HG03066 (cell line): ENCODE measurements around the gene POLA2.

ENCODE experiments used
- ATAC-seq: cut with Tn5 transposase; IDR thresholded peaks from one replicate; pipeline ENCODE4 v1.9.1; 2021; ENCODE audit warnings: low read depth; ENCODE audit not compliant: unreplicated experiment

Gene POLA2

DNA sequence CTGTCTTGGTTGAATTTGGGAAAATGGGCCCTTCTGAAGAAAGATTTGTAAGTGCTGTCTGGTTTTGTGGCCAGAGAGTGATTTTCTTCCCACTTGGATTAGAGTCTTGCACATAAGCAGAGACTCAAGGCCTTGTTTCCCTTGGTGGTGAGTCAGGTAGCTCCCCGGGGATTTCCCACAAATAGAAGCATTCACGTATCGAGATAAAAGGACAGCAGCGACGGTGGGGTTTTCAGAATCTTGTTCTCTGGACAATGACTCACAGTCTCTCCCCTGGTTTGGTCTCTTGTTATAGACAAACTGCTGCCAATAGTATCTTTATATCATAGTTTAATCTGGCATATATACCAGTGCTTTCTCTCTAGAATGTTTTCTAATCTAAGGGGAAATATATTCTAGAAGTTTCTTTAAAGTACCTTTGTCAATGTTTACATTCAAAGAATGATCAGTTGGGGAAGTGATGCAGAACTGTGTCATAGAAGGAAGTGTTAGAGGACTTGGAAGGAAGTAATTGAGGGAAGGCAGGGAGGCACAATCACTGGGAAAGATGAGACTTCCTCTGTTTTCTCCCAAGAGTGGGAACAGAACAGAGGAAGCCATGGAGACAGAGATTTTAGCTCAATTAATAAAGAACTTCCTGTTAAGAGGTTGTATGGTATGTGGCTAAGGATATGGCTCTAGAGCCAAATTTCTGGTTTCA lies 18.1 kb downstream of the POLA2 start:
- ATAC-seq, result no peak

GRCh38 chr11:65280646-65281045 lies 18.9 kb downstream of the POLA2 start:
- no peak for ATAC-seq

GRCh38 chr11:65286686-65287085 lies 24.9 kb downstream of the POLA2 start:
- no peak for ATAC-seq

DNA sequence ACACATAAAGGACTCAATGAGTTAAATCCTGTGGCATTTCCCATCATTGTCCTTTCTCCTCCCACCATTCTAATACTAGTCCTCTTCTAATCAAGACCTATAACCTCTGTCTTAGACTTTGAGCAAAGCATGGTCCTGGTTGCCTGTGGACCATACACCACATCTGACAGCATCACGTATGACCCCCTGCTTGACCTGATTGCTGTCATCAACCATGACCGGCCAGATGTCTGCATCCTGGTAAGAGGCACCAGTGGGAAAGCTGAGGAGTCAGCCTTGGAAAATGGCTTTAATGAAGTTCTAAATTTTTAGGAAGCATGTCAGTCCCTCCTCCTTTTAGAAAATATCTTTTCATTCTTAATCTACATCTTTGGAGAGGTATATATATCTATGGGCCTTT lies 25.8 kb downstream of the POLA2 start:
- ATAC-seq, result no peak

GRCh38 chr11:65288706-65289536 lies 27.2 kb downstream of the POLA2 start:
- no peak for ATAC-seq

GRCh38 chr11:65290448-65291165 lies 28.8 kb downstream of the POLA2 start:
- no peak for ATAC-seq

- no peak for ATAC-seq
Observed at GRCh38 chr11:65291613-65292012, 29.9 kb downstream of the POLA2 start.

DNA sequence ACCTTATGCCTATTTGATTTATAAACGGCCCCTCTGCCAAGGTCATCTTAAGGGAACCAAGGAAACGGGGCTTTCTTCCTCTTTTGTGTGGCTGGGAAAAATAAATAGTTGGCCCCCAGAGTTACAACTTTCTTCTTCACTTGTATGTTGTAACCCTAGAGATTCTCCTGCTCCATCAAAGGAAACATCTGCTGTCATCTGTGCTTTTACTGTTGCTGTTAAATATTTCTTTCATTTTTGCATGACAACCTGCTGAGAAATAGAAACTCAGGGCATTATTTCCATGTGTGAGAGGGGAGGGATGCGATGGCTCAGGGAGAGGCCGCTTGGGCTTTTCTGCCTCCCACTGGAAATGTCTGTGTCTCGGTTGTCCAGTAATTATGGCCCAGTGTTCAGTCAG lies 31.1 kb downstream of the POLA2 start:
- ATAC-seq, result no peak

DNA sequence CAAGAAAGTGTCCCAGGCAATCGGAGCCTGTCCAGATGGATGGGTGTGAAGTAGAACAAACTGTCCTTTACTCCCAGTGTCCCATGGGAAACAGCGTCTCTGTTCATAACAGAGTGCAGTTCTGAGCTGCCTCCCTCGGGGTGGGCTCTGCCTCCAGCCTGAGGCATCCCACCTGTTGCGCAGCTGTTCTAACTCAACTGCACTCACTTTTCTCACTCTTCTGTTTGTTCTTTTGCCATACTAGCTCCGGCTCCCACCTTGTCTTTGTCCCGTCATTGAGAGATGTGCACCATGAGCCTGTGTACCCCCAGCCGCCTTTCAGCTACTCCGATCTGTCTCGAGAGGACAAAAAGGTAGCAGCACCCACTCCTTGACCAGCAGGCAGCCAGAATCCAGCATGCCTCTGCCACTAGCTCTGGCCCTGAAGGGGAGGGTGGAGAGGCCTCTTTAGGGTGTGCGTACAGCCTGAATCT lies 32.2 kb downstream of the POLA2 start:
- ATAC-seq, result no peak

DNA sequence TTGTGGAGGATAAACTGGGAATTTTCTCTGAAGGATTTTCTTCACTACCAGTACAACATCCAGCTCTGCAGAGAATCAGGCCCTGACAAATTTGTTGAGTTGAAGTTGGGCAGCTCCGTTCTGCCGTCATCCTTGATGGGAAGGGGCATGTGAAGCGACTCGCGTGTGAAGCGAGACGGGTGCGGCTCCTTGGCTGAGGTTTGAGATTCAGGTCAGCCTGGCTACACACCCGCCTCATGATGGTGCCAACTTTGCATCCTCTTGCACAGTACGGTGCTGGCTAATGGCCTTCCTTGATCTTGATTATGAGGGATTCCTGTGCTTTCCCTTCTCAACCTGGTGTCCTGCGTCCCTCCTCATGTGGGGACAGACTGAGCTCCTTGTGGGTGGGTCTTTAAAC lies 33.2 kb downstream of the POLA2 start:
- ATAC-seq, result no peak

- no peak for ATAC-seq
Observed at GRCh38 chr11:65295571-65296341, 34.0 kb downstream of the POLA2 start.

- no peak for ATAC-seq
Observed at GRCh38 chr11:65297026-65297672, 35.4 kb downstream of the POLA2 start.

GRCh38 chr11:65298131-65298535 lies 36.4 kb downstream of the POLA2 start:
- ATAC-seq, result no peak

- ATAC-seq, result no peak
Observed at GRCh38 chr11:65298655-65299179, 37.0 kb downstream of the POLA2 start.

DNA sequence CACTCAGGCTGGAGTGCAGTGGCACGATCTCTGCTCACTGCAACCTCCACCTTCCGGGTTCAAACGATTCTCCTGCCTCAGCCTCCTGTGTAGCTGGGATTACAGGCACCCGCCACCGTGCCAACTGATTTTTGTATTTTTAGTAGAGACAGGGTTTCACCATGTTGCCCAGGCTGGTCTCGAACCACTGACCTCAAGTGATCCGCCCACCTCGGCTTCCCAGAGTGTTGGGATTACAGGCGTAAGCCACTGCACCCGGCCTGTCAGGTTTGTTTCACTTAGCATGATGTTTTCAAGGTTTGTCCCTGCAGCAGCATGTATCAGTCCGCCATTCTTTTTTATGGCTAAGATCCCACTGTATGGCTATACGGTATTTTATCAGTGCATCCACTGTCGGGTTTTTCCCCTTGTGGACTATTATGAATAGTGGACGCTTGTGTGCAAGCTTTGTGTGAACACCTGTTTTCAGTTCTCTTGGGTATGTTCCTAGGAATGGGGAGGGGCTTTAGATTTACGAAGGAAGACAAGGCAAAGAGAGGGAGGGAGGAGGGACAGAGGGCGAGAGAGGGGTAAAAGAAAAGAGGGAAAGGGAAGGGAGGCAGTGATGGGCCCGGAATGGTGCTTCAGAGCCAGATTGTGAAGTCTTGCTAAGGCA lies 39.0 kb downstream of the POLA2 start:
- no peak for ATAC-seq

DNA sequence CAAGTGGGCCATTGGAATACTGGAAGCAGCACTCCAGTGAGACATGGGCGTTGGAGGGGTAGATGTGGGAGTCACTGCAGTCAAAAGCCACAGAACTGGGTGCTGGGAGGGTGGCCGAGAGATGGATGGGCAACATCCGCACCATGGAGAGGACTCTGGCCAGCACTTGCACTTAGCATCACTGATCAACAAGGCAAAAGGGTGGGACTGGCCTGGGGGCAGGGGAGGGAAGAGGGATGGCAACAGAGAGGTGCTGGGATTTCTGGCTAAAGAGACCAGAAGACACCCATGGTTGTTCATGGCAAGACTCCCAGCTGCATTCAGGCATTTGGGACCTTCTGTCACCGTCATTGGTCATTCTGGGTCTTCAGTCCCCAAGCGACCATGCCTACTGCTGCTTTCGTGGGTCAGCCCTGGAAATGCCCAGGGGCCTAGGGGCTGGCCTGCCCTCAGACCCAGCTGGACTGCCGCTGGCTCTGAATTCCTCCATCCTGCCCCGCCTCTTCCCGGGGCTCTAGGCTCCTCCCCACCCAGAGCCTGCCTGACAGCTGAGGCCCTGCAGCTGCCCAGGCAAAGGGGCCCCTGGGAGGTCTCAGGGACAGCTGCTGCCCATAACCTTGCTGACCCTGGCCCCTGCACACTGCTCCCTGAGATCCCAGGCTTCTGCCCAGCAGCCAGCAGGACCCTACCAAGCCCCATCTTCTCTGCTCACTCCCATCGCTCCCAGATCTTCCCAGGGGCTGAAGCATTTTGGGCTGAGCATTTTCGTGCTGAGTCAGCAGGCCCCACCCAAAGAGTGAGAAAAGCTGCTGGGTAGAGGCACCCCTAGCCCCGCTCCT lies 39.9 kb downstream of the POLA2 start:
- no peak for ATAC-seq

DNA sequence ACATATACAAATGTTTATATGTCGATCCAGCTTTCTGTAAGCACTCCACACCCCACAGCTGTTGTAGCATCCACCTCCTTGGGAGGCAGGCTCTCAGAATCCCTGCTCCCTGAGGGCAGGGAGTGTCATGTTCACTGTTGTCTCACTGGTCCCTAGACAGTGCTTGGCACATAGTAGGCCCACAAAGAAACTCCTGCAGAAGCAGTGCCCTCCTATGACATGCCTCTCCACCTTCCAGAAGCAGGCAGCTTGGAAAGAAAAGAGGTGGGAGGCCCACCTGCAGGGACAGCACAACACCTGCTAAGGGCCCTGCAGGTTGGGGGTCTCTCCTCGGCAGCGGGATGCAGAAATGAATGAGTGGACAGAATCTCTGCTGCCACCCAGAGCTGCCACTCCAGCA lies 41.8 kb downstream of the POLA2 start:
- no peak for ATAC-seq

DNA sequence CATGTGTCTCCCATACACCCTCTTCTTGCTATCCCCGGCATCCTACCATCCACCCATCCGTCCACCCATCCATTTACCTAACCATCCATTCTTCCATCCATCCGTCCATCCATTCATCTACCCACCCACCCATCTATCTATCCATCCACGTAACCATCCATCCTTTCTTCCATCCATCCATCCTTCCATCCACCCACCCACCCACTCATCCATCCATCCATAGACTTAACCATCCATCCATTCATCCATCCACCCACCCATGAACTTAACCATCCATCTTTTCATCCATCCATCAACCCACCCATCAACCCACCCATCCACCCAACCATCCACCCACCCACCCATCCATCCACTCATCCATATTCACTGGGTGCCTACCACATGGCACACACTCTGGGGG lies 42.3 kb downstream of the POLA2 start:
- no peak for ATAC-seq
